LNCaP clone FGC (cell line): Measurements from ENCODE around the gene SDC4.
A peak's percentile ranks its signal among the peaks of the same experiment; 100 is the strongest.

Experiments used
- DNase-seq: peaks from one replicate; pipeline ENCODE4 v3.0.0-alpha.2; 2011; ENCODE audit warnings: low read depth
- H3K4me3 ChIP-seq: 2 replicates; pipeline ENCODE4 v1.5.1; 2011; ENCODE audit warnings: mild to moderate bottlenecking, low read depth, low read length, control low read depth
- CTCF ChIP-seq: IDR thresholded peaks from 2 replicates; pipeline ENCODE4 v1.5.1; 2012; ENCODE audit warnings: mild to moderate bottlenecking; ENCODE audit not compliant: control insufficient read depth, insufficient read depth; ENCODE audit errors: extremely low read depth

SDC4 gene

GRCh38 chr20:45294659-45295058, 53.6 kb downstream of the SDC4 start:
- no peak for DNase-seq
- H3K4me3 ChIP-seq: no peak overlapping the region
- TF ChIP-seq CTCF: no peak

DNA sequence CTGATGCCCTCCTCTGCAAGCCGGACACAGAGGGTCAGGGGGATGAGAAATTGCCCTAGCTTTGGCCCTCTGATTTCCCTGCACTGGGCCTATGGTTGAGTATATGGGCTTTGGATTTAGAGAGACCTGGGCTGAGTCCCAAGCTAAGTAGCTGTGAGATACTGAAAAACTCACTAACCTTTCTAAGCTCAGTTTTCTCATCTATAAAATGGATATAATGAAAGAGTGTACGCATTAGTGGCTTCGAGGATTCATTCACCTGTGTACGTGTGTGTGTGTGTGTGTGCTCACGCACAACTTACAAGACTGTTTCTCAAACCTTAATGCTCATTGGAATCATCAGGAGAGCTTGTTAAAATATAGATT, 54.2 kb downstream of the SDC4 start:
- peak overlapping the region; percentile 54 for H3K4me3 ChIP-seq
- DNase-seq: no peak
- TF ChIP-seq CTCF: no peak

GRCh38 chr20:45293041-45294002, 54.9 kb downstream of the SDC4 start:
- peak; percentile 79 for TF ChIP-seq CTCF
- peak overlapping the region; percentile 54 for H3K4me3 ChIP-seq

DNA sequence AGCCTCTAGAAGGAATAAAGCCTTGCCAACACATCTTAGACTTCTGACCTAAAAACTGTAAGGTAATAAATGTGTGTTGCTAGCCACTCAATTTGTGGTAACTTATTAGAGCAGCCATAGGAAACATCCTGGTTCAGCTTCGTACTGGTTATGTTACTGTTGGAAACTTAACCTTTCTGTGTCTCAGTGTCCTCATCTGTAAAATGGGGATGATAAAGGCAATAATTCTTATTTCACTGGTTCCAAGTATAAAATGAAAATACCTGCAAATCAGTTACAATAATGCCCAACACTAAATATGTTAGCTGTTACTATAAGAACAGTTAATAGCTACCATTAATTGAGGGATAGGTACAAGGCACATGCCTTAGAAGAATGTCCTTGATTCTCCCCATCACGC, 55.9 kb downstream of the SDC4 start:
- H3K4me3 ChIP-seq: no peak overlapping the region
- no peak for TF ChIP-seq CTCF
- no peak for DNase-seq

More at GRCh38 chr20:45293041-45294002, 54.9 kb downstream of the SDC4 start:
- DNase-seq: no peak

DNA sequence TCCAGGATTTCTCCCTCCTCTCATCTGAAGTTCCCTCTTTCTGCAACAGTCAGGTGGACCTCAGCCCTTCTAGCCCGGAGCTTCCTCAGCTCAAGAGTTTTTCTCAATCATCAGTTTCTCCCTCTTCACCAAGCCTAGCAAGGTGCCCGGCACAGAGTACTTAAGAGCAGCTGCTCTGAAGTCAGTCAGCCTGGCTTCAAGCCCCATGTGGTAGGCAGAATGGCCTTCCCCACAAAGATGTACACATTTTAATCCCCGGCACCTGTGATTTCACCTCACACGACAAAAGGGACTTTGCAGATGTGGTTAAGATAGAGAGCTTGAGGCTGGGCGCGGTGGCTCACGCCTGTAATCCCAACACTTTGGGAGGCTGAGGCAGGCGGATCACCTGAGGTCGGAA, 56.7 kb downstream of the SDC4 start:
- no peak for TF ChIP-seq CTCF
- H3K4me3 ChIP-seq: no peak overlapping the region
- DNase-seq: no peak

DNA sequence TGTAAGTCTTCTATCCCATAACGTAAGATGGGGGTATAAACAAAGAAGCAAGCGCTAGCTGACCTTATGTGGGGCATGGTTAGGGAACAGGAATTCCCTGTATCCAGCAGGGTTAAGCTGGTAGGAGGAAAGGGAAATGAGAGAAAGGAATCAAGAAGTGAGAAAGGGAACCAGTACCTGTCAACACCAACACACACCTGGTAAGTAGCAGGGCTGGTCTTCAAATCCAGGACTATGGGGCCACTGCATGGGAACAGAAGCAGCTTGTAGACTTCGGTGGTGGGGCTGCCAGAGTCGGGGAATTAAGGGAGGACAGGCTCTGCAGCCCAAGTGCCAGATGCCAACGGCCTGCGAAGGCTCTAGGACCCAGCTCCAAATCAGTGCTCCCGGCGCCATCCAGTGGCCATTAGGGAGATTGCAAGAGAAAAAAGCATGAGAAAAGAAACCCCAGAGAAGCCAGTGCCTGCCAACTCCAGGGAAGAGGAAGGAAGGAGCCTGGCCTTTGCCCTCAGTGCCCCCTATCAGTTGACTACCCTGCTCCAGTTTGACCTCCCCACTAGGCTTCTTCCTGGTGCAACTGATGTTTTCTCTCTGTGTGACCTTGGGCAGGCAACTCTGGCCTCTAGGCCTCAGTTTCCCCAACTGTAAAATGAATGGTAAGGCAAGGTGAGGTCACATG, 57.4 kb downstream of the SDC4 start:
- no peak overlapping the region for H3K4me3 ChIP-seq
- TF ChIP-seq CTCF: peak; percentile 84
- DNase-seq: peak; percentile 56
